GM19452 (cell line): ENCODE measurements around the gene CES4A.
"Not testable (repeated sequence)": the region's sequence is repeated elsewhere in the genome, so short reads cannot be mapped to it uniquely, and the experiment has no call there.

ENCODE experiments used
- ATAC-seq: cut with Tn5 transposase; IDR thresholded peaks from one replicate; pipeline ENCODE4 v1.9.1; 2021; ENCODE audit not compliant: unreplicated experiment

Gene CES4A

DNA sequence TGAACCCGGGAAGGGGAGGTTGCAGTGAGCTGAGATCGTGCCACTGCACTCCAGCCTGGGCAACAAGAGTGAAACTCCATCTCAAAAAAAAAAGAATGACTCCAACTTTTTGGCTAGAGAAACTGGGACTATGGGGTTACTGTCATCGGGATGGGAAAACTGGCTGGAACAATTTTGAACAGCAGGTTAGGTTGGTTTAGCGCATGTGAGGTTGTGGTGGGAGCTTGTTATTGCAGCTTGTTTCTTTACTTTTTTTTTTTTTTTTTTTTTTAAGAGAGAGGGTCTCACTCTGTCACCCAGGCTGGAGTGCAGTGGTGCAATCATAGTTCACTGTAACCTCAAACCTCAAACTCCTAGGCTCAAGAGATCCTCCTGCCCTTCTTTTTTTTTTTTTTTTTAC lies 53.1 kb downstream of the CES4A start:
- ATAC-seq: not testable (repeated sequence)

DNA sequence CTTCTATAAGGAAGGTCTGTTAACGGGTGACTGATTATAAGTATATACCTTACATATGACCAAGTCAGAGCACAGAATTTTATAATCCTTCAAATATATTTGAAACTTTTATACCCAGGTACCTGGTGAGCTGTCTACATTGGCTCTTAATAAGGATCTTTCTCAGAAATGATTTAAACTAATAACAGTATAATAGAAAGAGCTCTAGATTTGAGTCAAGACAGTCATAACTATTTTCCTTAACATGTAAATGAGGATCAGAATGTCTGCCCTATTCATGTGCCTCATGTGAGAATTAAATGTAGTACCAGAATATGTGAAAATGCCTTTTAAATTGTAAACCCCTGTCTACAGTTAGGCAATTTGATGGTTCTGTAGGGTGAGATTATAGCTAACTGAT lies 55.0 kb downstream of the CES4A start:
- ATAC-seq: no peak

DNA sequence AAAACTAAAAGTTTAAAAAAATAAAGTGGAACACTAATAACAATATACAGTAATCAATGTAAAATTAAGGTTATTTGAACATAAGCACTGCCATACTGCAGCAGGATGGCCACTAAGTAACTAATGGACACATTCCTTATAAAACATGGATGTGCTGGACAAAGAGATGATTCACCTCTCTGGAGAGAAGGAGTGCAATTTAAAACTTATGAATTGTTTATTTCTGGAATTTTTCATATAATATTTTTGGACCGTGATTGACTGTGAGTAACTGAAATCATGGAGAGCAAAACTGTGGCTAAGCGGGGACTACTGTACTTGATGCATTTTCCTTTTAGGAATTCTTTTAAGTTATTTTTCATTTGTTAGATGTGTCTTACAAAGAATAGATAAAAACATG lies 62.4 kb downstream of the CES4A start:
- ATAC-seq: no peak

DNA sequence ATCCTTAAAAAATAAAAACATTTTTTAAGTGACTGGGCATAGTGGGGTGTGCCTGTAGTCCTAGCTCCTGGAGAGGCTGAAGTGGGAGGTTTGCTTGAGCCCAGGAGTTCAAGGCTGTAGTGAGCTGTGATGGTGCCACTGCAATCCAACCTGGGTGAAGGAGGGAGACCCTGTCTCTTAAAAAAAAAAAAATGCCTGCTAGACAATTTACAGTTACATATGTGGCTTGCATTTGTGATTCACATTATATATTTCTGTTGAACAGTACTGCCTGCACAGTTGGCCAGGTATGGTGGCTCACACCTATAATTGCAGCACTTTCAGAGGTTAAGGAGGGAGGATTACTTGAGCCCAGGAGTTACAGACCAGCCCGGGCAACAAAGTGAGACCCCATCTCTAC lies 64.0 kb downstream of the CES4A start:
- no peak for ATAC-seq

DNA sequence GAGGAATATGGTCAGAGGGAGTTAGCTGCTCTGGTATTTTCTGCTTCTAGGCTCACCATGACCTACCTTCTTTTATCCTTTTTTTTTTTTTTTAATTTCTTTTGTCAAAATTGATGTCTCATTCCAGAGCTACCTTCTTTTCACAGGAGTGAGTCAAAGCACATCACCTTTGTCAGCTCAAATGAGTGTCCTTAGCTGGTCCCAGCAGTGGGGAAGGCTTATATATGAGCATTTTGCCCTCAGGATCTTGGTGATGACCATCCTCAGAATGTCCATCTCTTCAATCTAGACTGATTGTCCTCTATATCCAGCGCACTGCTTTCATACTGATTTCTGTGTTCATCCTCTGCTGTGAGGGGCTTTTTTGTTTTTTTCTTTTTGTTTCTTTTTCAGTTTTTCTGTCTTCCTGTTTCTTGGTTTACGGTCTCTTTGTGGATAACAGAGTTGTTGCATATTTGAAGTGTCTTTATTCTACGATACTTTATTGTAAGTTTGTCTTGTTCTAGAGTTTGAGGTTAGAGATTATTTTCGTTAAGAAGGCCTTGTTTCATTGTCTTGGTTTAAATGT lies 65.5 kb downstream of the CES4A start:
- ATAC-seq: no peak

DNA sequence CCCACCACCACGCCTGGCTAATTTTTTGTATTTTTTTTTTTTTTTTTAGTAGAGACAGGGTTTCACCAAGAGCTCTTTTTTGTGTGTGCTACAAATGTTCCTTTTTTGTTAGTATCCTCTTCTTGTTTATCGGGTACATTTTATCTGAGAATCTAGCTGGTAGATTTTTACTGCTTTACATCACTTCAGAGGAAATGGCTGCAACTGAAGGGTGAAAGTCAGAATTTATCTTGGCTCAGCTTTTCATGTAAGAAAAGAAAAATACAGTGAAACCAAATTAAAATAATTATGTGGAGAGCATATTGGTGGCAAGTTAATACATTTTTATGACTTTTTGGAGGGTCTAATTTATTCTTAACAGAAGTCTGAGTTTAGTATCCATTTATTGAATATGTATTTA lies 66.5 kb downstream of the CES4A start:
- ATAC-seq: no peak

DNA sequence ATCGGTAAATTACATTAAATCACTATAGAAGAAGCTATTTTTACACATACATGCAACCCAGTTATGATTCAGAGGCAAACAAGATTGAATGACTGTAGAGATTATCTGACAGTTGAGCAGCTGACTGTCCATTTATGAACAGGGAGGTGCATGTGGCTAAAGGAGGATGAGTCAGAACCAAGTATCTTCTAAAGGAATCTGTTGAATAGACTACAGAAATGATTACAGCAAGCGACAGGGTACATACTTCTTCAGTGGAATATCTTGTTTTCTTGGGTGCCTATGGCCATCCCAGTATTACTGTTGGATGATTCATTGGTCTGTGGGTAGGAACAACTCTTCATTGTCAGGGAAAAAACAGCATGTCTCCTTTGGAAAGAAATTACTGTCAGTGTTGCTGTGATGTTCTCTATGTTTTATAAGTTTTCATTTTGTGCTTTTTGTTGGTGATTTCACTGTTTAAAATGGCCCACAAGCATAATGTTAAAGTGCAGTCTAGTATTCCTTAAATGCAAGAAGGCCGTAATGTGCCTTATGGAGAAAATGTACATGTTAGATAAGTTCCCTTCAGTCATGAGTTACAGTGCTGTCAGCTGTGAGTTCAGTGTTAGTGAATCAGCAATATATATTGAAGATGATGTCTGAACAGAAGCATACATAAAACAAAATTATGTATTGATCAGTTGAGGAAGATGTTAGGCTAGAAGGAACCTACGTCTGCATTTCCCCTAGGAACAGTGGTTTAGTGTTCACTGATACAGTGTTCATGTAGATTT lies 67.5 kb downstream of the CES4A start:
- ATAC-seq: no peak
